GM23338 (cell line): ENCODE data around the gene KCNAB2. TPM values are rescaled to one million over a fixed set of nuclear protein-coding genes. Genes with fewer than 3 reads are reported as not detected.

ENCODE experiments used
- ATAC-seq: fragments of 200-7000 bp; cut with Tn5 transposase; 3 replicates; pipeline ENCODE4 v1.9.1; 2020
- DNase-seq: peaks from one replicate; pipeline ENCODE4 v3.0.0-alpha.2; 2015; ENCODE audit warnings: low spot score
- H2AFZ ChIP-seq: fragments of 200-600 bp; sonication (generic); 2 replicates; pipeline ENCODE4 v1.8.0; 2016; ENCODE audit warnings: antibody characterized with exemption, mild to moderate bottlenecking, moderate library complexity
- H3F3A ChIP-seq: fragments of 200-600 bp; sonication (generic); replicated peaks from 2 replicates; pipeline ENCODE4 v1.8.0; 2017; ENCODE audit warnings: antibody characterized with exemption, mixed run types, low read depth
- H3K27ac ChIP-seq: fragments of 200-600 bp; sonication (generic); 2 replicates; pipeline ENCODE4 v1.6.1; 2016; ENCODE audit warnings: low read depth
- H3K27me3 ChIP-seq: fragments of 200-600 bp; sonication (generic); 2 replicates; pipeline ENCODE4 v1.8.0; 2016; ENCODE audit warnings: mild to moderate bottlenecking, mixed run types, moderate library complexity; ENCODE audit not compliant: insufficient read depth
- H3K36me3 ChIP-seq: fragments of 200-600 bp; sonication (generic); 2 replicates; pipeline ENCODE4 v1.8.0; 2016; ENCODE audit warnings: mild to moderate bottlenecking; ENCODE audit not compliant: insufficient read depth
- H3K4me1 ChIP-seq: fragments of 200-600 bp; sonication (generic); 2 replicates; pipeline ENCODE4 v1.8.0; 2016; ENCODE audit warnings: mild to moderate bottlenecking, moderate library complexity; ENCODE audit not compliant: insufficient read depth
- H3K4me2 ChIP-seq: fragments of 200-600 bp; sonication (generic); 2 replicates; pipeline ENCODE4 v1.7.1; 2017; ENCODE audit warnings: mixed run types
- H3K4me3 ChIP-seq: fragments of 200-600 bp; sonication (generic); 2 replicates; pipeline ENCODE4 v1.6.1; 2016; ENCODE audit warnings: mixed run types
- H3K79me2 ChIP-seq: fragments of 200-600 bp; sonication (generic); replicated peaks from 2 replicates; pipeline ENCODE4 v1.8.0; 2017; ENCODE audit warnings: mild to moderate bottlenecking; ENCODE audit not compliant: insufficient read depth
- H3K9me2 ChIP-seq: fragments of 200-600 bp; sonication (generic); 2 replicates; pipeline ENCODE4 v1.8.0; 2017; ENCODE audit not compliant: insufficient read depth
- H4K20me1 ChIP-seq: fragments of 200-600 bp; sonication (generic); replicated peaks from 2 replicates; pipeline ENCODE4 v1.8.0; 2017; ENCODE audit warnings: mild to moderate bottlenecking; ENCODE audit not compliant: insufficient read depth
- H3K27ac Mint-ChIP-seq: 2 replicates; pipeline ENCODE4 v1.8.0; 2020; ENCODE audit warnings: inconsistent platforms, mild to moderate bottlenecking, moderate library complexity, mixed read lengths
- H3K27me3 Mint-ChIP-seq: 3 replicates; pipeline ENCODE4 v1.8.0; 2022; ENCODE audit warnings: low read depth, mild to moderate bottlenecking, moderate library complexity, mixed read lengths, inconsistent platforms; ENCODE audit not compliant: insufficient read depth, poor library complexity
- H3K36me3 Mint-ChIP-seq: 3 replicates; pipeline ENCODE4 v1.8.0; 2021; ENCODE audit warnings: low read depth, mild to moderate bottlenecking, inconsistent platforms, moderate library complexity, mixed read lengths
- H3K4me1 Mint-ChIP-seq: 3 replicates; pipeline ENCODE4 v1.8.0; 2020; ENCODE audit warnings: mild to moderate bottlenecking, inconsistent platforms, mixed read lengths
- H3K4me3 Mint-ChIP-seq: 3 replicates; pipeline ENCODE4 v1.8.0; 2021; ENCODE audit warnings: moderate library complexity, mild to moderate bottlenecking, inconsistent platforms, mixed read lengths
- H3K9me3 Mint-ChIP-seq: 3 replicates; pipeline ENCODE4 v1.8.0; 2020; ENCODE audit warnings: moderate library complexity, mild to moderate bottlenecking, inconsistent platforms, mixed read lengths
- NANOG ChIP-seq: IDR thresholded peaks from 2 replicates; pipeline ENCODE4 v1.6.1; 2016; ENCODE audit warnings: antibody characterized with exemption, borderline replicate concordance
- POLR2AphosphoS5 ChIP-seq: IDR thresholded peaks from 2 replicates; pipeline ENCODE4 v1.6.1; 2016; ENCODE audit warnings: antibody characterized with exemption, low read depth
- ZNF331 ChIP-seq: fragments of 250-450 bp; sonication (Bioruptor Pico); IDR thresholded peaks from 2 replicates; pipeline ENCODE4 v1.5.0; 2020; ENCODE audit warnings: low read depth, mild to moderate bottlenecking, moderate library complexity
- polyA plus RNA-seq: library from polyadenylated mRNA; unstranded; fragments of >200 nt; fragmentation: Nextera tagmentation; extraction: Ambion mirVana; gene quantifications from 2 replicates; pipeline ENCODE4 v1.2.1, GENCODE V29; 2016
- total RNA-seq: library from RNA; depleted of rRNA; stranded (reverse); fragments of >200 nt; shearing (Covaris generic); gene quantifications from 2 replicates; pipeline ENCODE4 v1.2.3, GENCODE V29; 2014
- TF ChIP-seq, protein P1 (sequence below), 2 experiments: fragments of 200-600 bp in 1 of 2; sonication (generic) in 1 of 2; conservative IDR thresholded peaks; 2 replicates each; pipeline versions ENCODE4 v1.5.1 to v1.6.1; 2016 to 2017; ENCODE audit warnings: antibody characterized with exemption in 2 of 2, low read depth in 2 of 2, mild to moderate bottlenecking in 2 of 2, moderate library complexity in 1 of 2
- TF ChIP-seq, protein P2 (sequence below): fragments of 250-450 bp; sonication (Bioruptor Pico); IDR thresholded peaks from 2 replicates; pipeline ENCODE4 v1.5.0; 2020; ENCODE audit warnings: mild to moderate bottlenecking, moderate library complexity

Gene KCNAB2
- total and polyA plus RNA-seq, 2 experiments from 2014 or later = 3.0 to 3.7 TPM

GRCh38 chr1:6083801-6084446 lies 38.2 kb downstream of the KCNAB2 start:
- H3K36me3 Mint-ChIP-seq = no peaks in the 10 kb centered on the region
- Histone ChIP-seq H3K27ac (no peak overlapping the region; the same call in 1 of the 2 replicates), H3K9me2 (no peaks in the 10 kb centered on the region), H3F3A (0 out of 2 replicates have a peak, but pooled peaks cover 2% of the 10 kb centered on the region), H4K20me1 (no peaks in the 10 kb centered on the region), H2AFZ (no peak overlapping the region; the same call in 1 of the 2 replicates), H3K27me3 (no peaks in the 10 kb centered on the region), H3K4me1 (no peaks in the 10 kb centered on the region), H3K4me3 (no peak overlapping the region), H3K36me3 (no peaks in the 10 kb centered on the region), H3K4me2 (no peak overlapping the region), H3K79me2 (no peaks in the 10 kb centered on the region)
- peaks cover 15% of the 10 kb centered on the region for H3K4me1 Mint-ChIP-seq
- no peak overlapping the region for H3K4me3 Mint-ChIP-seq
- TF ChIP-seq, protein P1, sequence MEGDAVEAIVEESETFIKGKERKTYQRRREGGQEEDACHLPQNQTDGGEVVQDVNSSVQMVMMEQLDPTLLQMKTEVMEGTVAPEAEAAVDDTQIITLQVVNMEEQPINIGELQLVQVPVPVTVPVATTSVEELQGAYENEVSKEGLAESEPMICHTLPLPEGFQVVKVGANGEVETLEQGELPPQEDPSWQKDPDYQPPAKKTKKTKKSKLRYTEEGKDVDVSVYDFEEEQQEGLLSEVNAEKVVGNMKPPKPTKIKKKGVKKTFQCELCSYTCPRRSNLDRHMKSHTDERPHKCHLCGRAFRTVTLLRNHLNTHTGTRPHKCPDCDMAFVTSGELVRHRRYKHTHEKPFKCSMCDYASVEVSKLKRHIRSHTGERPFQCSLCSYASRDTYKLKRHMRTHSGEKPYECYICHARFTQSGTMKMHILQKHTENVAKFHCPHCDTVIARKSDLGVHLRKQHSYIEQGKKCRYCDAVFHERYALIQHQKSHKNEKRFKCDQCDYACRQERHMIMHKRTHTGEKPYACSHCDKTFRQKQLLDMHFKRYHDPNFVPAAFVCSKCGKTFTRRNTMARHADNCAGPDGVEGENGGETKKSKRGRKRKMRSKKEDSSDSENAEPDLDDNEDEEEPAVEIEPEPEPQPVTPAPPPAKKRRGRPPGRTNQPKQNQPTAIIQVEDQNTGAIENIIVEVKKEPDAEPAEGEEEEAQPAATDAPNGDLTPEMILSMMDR (conservative IDR thresholded peaks at IDR 0.05; ENCODE audit: low read depth in 2 of 2) = no peak
- TF ChIP-seq NANOG (no peak), ZNF331 (CRISPR knock-in tag) (no peak), POLR2AphosphoS5 (no peak)
- TF ChIP-seq, protein P2, sequence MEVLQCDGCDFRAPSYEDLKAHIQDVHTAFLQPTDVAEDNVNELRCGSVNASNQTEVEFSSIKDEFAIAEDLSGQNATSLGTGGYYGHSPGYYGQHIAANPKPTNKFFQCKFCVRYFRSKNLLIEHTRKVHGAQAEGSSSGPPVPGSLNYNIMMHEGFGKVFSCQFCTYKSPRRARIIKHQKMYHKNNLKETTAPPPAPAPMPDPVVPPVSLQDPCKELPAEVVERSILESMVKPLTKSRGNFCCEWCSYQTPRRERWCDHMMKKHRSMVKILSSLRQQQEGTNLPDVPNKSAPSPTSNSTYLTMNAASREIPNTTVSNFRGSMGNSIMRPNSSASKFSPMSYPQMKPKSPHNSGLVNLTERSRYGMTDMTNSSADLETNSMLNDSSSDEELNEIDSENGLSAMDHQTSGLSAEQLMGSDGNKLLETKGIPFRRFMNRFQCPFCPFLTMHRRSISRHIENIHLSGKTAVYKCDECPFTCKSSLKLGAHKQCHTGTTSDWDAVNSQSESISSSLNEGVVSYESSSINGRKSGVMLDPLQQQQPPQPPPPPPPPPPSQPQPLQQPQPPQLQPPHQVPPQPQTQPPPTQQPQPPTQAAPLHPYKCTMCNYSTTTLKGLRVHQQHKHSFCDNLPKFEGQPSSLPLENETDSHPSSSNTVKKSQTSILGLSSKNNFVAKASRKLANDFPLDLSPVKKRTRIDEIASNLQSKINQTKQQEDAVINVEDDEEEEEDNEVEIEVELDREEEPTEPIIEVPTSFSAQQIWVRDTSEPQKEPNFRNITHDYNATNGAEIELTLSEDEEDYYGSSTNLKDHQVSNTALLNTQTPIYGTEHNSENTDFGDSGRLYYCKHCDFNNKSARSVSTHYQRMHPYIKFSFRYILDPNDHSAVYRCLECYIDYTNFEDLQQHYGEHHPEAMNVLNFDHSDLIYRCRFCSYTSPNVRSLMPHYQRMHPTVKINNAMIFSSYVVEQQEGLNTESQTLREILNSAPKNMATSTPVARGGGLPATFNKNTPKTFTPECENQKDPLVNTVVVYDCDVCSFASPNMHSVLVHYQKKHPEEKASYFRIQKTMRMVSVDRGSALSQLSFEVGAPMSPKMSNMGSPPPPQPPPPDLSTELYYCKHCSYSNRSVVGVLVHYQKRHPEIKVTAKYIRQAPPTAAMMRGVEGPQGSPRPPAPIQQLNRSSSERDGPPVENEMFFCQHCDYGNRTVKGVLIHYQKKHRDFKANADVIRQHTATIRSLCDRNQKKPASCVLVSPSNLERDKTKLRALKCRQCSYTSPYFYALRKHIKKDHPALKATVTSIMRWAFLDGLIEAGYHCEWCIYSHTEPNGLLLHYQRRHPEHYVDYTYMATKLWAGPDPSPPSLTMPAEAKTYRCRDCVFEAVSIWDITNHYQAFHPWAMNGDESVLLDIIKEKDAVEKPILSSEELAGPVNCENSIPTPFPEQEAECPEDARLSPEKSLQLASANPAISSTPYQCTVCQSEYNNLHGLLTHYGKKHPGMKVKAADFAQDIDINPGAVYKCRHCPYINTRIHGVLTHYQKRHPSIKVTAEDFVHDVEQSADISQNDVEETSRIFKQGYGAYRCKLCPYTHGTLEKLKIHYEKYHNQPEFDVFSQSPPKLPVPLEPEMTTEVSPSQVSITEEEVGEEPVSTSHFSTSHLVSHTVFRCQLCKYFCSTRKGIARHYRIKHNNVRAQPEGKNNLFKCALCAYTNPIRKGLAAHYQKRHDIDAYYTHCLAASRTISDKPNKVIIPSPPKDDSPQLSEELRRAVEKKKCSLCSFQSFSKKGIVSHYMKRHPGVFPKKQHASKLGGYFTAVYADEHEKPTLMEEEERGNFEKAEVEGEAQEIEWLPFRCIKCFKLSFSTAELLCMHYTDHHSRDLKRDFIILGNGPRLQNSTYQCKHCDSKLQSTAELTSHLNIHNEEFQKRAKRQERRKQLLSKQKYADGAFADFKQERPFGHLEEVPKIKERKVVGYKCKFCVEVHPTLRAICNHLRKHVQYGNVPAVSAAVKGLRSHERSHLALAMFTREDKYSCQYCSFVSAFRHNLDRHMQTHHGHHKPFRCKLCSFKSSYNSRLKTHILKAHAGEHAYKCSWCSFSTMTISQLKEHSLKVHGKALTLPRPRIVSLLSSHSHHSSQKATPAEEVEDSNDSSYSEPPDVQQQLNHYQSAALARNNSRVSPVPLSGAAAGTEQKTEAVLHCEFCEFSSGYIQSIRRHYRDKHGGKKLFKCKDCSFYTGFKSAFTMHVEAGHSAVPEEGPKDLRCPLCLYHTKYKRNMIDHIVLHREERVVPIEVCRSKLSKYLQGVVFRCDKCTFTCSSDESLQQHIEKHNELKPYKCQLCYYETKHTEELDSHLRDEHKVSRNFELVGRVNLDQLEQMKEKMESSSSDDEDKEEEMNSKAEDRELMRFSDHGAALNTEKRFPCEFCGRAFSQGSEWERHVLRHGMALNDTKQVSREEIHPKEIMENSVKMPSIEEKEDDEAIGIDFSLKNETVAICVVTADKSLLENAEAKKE (CRISPR knock-in tag) = no peak
- DNase-seq (no peak), ATAC-seq (no peak)
- no peak overlapping the region for H3K27ac Mint-ChIP-seq
- peaks cover 3% of the 10 kb centered on the region for H3K27me3 Mint-ChIP-seq
- H3K9me3 Mint-ChIP-seq = no peaks in the 10 kb centered on the region
